ENCODE measurements around the gene BTBD19. TPM values are rescaled to one million over a fixed set of nuclear protein-coding genes. Genes with fewer than 3 reads are reported as not detected.
"Not testable (repeated sequence)": the region's sequence is repeated elsewhere in the genome, so short reads cannot be mapped to it uniquely, and the experiment has no call there.

The BTBD19 gene
- polyA plus RNA-seq, 3 donors: 6.8 to 9.1 (median 7.4) TPM

DNA sequence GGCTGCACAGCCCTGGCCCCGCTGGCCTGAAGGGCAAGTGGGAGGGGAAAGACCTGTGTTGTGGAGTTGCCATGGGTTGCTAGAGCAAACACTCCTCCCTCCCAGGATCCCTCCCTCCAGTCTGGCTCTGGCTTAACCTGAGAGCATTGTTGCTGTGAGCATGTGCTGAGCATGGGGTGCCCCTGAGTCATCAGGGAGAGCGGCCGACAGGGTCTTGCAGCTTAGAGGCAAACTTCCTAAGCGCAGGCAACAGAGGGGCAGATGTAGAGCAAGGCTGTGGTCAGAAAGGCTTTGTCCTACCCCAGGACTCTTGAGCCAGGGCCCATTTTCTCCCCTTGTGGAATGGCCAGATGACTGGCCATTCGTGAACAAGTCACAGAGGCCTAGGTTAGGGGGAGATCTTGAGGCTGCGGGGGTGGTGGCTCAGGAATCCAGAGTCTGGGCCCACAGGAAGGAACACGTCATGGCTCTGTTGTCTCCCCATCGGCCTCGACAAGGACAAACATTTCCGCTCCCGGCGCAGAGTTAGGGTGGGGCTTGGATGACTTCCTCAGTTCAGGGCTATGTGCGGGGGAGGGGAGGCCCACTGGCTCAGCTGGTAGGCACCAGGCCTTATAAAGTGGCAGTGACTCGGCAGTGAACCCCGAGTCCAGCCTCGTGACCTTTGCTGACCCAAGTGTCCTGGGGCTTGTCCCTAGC is 810 bp upstream of the BTBD19 start:
- peak; percentile 78 to 84 (median 82) for DNase-seq (ENCODE audit: low read depth in 3 of 3, low spot score in 2 of 3)

DNA sequence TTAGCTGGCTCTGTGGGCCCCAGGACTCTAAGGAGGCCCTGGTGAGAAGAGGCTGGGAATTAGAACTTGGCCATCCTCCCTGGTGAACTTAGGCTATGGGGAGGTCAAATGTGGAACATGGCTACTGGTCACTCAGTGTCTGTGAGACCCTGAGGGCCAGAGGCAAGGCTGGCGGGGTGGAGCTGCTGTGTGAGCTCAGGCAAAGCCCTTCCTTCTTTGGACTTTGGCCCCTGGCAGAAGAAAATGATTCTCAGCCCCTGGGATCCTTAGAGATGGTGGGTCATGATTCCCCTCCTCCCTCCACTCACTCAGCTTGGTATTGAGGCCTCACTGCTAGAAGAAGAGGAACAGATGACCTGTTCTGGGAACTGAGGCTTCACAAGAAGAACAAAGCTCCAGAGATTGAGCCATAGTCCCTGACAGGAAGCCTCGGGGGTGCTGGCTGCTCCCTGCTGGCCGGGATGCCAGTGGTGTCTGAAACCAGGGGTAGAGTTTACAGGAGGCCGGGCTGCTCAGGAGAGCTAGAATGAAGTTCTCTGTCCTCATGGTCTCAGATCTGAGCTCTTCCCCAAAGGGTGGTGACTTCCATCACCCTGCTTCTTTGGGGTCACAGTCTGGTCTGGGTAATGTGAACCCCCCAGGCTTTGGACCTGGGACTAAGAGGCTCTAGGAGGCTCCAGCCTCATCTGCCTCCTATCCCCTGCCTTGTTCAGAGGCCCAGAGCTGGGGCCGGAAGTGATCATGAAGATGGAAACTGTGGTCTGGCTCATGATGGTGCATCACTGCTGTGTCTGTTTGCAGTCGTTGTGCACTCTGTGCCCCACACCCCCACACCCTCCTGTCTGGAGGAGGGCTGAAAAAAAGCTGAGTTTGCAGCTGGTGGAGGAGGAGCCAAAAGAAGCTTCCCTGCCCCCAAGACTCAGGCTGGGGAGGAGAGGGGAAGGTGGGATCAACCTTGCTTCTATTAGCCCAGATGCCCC is 905 bp downstream of the BTBD19 start:
- no peak for DNase-seq (ENCODE audit: low read depth in 3 of 3, low spot score in 2 of 3)

GRCh38 chr1:44810101-44810761 is 1.9 kb downstream of the BTBD19 start:
- no peak for DNase-seq (ENCODE audit: low read depth in 3 of 3, low spot score in 2 of 3)

GRCh38 chr1:44810762-44811105 is 2.4 kb downstream of the BTBD19 start:
- not testable (repeated sequence) for DNase-seq (ENCODE audit: low read depth in 3 of 3, low spot score in 2 of 3)

DNA sequence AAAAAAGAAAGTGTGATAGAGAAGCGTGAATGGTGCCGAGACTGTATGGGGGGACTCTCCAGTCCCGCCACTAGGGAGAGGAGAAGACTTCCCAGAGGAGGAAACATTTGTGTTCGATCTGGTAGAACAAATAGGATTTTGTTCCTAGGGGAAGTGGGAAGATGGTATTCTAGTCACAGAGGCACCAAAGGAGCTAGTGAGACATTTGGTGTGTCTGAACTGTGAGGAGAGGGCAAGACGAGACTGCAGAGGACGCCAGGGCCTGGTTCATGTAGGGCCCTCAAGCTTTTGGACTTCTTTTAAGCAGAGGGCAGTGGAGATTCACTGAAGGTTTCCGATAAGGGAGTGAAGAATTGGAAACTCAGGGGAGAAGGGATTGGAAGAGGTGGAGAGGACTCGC is 2.9 kb downstream of the BTBD19 start:
- no peak for DNase-seq (ENCODE audit: low read depth in 3 of 3, low spot score in 2 of 3)

GRCh38 chr1:44812822-44813543 is 4.7 kb downstream of the BTBD19 start:
- no peak for DNase-seq (ENCODE audit: low read depth in 3 of 3, low spot score in 2 of 3)

GRCh38 chr1:44815926-44816325 is 7.6 kb downstream of the BTBD19 start:
- not testable (repeated sequence) for DNase-seq (ENCODE audit: low read depth in 3 of 3, low spot score in 2 of 3)

- DNase-seq (ENCODE audit: low read depth in 3 of 3, low spot score in 2 of 3): no peak
Measured at GRCh38 chr1:44817307-44817706, 9.0 kb downstream of the BTBD19 start.

DNA sequence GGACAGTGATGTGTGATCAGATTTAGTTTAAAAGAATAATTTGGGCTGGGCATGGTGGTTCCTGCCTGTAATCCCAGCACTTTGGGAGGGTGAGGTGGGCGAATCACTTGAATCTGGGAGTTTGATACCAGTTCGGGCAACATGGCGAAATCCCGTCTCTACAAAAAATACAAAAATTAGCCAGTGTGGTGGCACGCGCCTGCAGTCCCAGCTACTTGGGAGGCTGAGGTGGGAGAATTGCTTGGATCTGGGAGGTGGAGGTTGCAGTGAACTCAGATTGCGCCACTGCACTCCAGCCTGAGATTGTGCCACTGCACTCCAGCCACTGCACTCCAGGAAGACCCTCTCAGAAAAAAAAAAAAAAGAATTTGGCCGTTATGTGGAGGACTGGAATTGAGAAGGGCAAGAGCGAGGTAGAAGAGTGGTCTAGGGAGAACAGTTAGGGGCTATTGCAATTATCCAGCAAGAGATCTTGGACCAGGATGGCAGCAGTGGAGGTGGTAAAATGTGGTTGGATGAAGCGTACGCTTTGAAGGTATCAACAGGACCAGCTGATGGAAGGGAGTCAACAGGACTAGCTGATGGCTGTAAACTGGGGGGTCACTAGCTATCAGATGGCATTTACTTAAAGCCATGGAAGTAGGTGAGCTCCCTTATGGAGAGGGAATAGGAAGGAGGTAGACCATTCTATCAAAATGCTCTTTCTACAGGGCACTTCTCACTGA is 9.6 kb downstream of the BTBD19 start:
- no peak for DNase-seq (ENCODE audit: low read depth in 3 of 3, low spot score in 2 of 3)

- DNase-seq (ENCODE audit: low read depth in 3 of 3, low spot score in 2 of 3): no peak
Measured at GRCh38 chr1:44819196-44819607, 10.9 kb downstream of the BTBD19 start.

GRCh38 chr1:44819608-44820327 is 11.4 kb downstream of the BTBD19 start:
- DNase-seq (ENCODE audit: low read depth in 3 of 3, low spot score in 2 of 3): peak in 2 of 3 donors; percentile 78 to 92

DNA sequence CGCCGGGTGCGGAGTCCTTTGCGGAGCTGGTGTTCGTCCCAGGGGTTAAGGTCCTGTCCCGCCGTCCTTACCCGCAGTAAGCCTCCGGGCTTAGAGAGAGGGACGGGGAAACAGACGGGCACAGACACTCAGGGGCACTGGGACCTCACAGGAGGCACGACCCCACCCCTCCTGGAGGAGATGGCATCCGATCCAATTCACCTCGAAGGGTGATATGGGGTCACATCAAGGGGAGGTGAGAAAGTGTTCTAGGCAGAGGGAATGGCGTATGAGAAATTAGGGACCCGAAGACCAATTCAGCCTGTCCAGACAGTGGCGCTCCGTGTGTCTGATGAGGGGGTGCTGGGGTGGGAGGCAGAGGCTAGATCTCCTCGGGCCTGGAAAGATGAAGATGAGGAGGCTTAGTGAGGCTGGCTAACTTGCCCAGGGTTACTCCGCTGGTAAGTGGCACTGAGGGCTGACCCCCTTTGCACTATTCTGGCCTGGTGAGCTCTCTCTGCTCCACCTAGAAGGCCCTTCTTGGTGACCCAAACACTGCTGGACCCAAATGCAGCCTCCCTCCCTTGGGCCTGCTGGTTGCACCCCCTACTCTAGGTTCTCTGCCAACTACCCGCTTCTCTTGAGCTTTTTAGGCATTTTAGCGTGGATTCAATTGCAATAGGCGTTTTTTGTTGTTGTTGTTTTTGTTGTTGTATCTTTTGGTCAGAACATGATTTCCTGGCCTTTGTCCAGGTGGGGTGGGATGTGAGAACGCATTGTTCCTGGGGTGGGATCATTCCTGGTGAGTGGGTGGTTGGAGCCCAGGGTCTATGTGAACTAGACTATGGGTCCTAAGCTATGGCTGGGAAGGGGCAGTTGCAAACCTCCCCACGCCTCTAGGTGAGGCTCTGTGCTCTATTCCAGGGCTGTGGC is 12.3 kb downstream of the BTBD19 start:
- DNase-seq (ENCODE audit: low read depth in 3 of 3, low spot score in 2 of 3): no peak

DNA sequence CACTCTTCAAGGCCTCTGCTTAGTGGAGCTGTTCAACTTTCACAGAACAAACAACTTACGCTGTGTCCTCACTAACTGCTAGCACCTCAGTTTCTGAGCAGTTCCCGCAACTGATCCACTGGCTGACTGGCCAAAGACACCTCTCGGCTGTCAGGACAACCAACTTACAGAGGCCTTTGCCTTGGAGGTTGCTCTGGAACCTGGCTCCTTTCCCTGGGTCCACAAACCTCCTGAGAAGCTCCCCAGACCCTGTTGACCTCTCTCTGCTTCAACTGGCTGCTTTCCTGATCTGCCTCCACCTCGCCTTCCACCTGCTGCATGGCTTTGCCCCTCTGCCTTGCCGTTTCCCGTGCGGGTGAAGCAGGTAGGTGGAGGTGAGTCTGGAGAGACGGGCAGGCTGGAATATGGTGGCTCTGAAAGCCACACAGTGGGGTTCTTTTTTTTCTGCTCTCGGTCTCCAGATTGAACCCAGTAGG is 13.0 kb downstream of the BTBD19 start:
- no peak for DNase-seq (ENCODE audit: low read depth in 3 of 3, low spot score in 2 of 3)

DNA sequence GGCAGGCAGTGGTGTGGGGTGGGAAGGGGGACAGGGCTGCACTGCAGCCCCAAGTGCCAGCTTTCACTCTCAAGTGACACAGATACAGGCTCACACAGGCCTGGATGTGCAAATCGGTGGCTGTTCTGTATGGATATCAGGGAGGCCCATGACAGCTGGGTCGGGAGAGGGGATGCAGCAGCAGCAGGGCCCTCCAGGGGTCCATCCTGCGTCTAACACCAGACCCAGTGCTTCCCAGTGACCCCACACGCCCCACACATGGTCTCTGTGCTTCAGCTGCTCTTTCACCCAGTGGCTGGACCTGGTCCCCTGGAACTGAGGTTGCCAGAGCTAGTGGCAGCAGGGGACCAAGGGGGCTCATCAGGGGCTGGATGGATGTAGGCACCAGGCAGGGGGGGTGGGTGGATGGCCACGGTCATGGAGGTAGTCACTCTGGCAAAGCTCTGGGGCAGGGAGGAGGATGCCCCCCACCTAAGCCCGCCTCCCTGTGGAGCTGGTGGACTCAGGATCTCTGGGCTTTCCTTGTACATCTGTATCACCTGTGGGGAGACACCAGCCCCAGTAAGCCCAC is 13.9 kb downstream of the BTBD19 start:
- DNase-seq (ENCODE audit: low read depth in 3 of 3, low spot score in 2 of 3): no peak

DNA sequence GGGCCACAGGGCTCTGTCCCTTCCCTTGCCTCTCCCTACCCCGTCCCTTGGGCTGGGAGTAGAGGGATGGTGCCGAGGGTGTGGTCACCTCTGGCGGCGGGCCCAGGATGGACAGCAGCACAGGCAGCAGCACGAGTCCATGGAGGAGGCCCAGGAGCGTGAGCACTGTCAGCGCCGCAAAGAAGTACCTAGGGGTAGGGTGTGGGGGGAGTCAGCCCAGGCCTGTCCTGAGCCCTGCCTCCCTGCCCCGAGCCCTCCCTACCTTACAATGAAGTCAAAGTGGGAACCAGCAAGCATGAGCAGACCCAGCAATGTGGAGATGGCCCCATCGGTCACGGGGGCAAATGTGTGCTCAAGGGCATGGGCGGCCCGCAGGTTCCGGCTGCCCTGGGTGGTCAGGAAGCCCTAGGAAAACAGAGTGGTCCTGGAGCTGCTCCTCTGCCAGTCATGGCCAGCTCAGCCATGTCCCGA is 14.7 kb downstream of the BTBD19 start:
- DNase-seq (ENCODE audit: low read depth in 3 of 3, low spot score in 2 of 3): no peak

- not testable (repeated sequence) for DNase-seq (ENCODE audit: low read depth in 3 of 3, low spot score in 2 of 3)
Measured at GRCh38 chr1:44824392-44824791, 16.1 kb downstream of the BTBD19 start.

DNA sequence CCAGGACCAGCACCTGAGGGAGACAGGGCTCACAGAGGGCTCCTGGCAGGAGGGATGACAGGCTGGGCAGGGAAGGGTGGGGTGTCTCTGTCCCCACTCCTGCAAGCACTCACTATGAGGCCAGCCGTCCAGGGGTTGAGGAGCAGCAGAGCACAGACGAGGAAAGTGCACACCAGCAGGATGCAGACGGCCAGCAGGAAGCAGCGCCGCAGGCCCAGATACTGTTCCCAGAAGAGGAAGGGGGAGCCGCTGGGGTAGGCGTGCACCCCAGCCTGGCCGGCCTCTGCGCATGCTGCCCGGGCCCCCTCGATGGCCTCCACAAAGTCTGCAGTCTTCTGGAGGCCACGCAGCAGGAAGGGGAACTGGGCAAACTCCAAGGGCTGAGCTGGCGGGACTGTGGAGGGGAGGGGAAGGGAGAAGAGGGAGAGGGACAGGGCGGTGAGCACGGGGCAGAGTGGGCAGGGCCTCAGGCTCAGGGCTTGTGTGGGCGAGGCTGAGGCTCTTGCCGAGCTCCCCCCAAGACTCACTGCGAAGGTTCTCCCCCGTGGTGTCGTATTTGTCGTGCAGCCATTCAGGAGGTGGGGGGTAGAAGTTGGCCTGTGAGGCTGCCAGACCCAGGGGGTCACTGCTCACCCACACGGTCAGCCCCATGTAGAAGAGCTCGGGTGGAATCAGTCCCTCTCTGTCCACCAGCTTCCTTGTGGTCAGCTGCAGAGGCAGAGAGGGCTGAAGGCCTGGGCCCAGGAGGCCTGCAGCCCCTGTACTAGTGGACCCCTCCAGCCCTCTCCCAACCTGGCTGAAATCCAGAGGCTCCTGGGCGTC is 18.3 kb downstream of the BTBD19 start:
- no peak for DNase-seq (ENCODE audit: low read depth in 3 of 3, low spot score in 2 of 3)
